GM19395 (cell line): ENCODE measurements around the gene C1QTNF2.
"Not testable (repeated sequence)": the region's sequence is repeated elsewhere in the genome, so short reads cannot be mapped to it uniquely, and the experiment has no call there.

Experiments used
- ATAC-seq: cut with Tn5 transposase; IDR thresholded peaks from one replicate; pipeline ENCODE4 v1.9.1; 2021; ENCODE audit warnings: mild to moderate bottlenecking, moderate library complexity; ENCODE audit not compliant: unreplicated experiment

The C1QTNF2 gene

GRCh38 chr5:160348080-160348479 is 22.3 kb downstream of the C1QTNF2 start:
- no peak for ATAC-seq

DNA sequence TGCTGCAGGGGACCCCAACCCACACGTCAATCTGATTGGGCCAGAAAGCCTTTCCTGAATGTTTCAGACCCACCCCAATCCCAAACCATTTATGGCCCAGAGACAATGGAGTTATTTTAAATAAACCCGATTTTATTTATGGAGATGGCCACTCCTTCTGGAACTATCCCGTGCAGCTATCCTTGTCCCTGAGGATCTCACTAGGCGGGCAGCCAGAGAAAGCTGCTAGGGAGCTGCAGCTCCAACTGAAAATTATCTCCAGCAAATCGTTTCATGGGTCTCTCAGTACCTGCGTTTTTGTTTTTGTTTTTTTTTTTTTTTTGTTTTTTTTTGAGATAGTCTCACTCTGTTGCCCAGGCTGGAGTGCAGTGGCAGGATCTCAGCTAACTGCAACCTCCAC is 23.0 kb downstream of the C1QTNF2 start:
- ATAC-seq, result no peak

- no peak for ATAC-seq
Measured at GRCh38 chr5:160342413-160342941, 27.9 kb downstream of the C1QTNF2 start.

GRCh38 chr5:160341309-160341870 is 29.0 kb downstream of the C1QTNF2 start:
- ATAC-seq, result no peak

- not testable (repeated sequence) for ATAC-seq
Measured at GRCh38 chr5:160340513-160340912, 29.9 kb downstream of the C1QTNF2 start.

DNA sequence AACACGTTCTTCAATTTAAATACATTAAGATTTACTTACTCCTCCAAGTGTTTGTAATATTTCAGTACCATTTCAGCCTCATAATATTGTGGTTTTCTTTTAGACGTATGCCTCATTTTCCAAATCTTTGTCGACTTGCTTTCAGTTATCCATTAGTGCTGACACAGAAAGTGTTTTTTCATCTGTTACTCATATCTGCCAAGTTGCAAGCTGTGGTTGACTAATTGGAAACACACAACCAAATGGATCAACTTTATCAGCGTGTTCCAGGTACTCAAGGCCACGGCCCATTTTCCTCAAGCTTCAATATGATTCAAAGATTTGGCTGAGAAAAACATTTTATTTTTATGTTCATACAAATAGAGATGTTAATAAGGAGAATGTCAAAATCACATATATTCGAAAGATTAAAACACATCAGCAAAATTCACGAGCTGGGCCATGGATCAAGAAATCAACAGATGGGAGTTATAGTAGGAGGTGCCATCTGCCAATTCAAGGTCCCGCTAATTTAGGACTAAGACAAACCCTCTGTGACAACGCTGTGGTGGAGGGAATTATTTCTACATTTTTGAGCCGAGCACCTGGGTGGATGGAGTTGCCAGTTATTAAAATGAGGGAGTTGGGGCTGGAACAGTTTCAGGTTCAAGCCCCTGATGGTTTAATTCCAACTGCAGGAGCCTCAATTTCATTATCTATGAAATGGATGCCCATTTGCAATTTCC is 30.9 kb downstream of the C1QTNF2 start:
- ATAC-seq, result no peak

DNA sequence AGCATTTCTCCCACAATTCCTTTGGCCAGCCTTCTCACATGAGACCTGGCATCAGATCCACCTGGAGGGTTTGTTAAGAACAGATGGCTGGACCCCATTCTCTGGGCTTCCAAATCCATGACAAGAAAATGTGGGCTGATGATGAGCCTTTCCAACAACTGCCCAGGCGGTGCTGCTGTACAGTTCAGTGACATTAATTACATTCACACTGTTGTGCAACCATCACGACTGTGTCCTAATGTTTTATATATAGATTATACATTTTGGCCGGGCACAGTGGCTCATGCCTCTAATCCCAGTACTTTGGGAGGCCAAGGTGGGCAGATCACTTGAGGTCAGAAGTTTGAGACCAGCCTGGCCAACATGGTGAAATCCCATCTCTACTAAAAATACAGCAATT is 35.7 kb downstream of the C1QTNF2 start:
- ATAC-seq, result not testable (repeated sequence)

- ATAC-seq, result no peak
Measured at GRCh38 chr5:160333721-160334120, 36.7 kb downstream of the C1QTNF2 start.

GRCh38 chr5:160330212-160330611 is 40.2 kb downstream of the C1QTNF2 start:
- no peak for ATAC-seq

DNA sequence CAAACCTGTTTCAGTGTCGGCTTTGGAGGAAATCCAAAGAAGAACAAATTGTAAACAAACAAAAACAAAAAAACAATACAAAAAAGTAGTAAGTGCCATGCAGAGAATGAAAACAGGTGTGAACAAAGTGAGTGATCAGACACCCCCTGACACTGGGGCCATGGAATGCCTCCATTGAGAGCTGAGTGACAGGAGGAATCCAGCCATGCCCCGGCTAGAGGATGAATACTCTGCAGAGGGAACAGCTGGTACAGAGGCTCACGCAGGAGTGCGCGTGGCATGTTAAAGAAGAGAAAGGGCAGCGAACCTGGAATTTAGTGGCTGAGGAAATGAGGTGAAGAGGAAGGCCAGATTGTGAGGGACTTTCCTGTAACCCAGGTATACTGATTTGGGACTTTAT is 42.6 kb downstream of the C1QTNF2 start:
- ATAC-seq, result no peak

DNA sequence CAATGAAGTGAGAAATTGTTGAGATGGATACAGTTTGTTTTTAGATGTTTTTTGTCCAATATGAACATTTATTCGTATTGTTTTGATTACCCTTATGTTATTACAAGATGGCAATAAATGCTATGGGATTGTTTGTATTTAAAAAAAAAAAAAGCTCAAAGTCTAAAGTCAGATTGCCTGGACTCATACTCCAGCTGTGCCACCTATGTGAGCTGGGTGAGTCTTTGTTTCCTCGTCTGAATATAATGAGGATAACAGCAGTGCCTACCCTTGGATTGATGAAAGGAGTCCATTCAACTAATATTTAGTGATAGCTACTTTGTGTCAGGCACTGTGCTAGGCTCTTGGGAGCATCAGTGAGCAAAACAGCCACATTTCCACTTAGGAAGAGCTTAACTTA is 43.4 kb downstream of the C1QTNF2 start:
- ATAC-seq, result no peak

- ATAC-seq, result no peak
Measured at GRCh38 chr5:160325716-160326115, 44.7 kb downstream of the C1QTNF2 start.

DNA sequence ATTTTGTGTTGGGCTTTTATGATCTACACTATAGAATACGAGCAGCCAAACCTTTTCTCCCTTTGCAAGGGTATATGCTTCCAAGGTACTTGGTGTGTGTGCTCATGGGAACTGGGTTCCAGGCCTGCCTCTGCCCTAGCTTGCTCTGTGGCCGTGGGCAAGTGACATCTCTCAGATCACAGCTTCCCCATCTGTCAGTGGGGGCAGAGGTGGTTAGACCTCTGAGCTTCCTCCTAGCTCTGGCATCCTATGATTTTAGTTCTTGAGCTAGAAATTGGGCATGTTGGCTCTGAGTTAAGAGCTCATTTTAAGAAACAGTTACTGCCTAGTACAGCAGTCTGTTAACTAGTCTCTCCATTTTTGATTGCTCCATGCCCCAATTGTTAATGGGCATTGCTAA is 45.5 kb downstream of the C1QTNF2 start:
- ATAC-seq, result no peak

DNA sequence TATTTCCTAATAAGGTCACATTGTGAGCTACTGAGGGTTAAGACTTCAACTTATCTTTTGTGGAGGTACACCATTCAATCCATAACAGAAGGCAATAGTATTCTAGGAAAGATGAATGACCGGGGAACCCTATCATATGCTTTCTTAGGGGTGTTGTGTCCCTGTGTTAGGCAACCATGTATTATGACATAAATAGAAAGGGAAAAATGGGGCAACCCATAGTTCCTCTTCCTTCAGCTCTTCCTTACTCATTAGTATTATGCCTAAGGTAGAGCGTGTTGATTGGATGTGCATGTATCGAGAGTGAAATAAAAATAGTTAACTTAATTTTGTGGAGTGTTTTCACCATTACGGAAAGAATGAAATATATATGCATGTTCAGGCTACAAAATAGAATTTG is 52.0 kb downstream of the C1QTNF2 start:
- ATAC-seq, result no peak

DNA sequence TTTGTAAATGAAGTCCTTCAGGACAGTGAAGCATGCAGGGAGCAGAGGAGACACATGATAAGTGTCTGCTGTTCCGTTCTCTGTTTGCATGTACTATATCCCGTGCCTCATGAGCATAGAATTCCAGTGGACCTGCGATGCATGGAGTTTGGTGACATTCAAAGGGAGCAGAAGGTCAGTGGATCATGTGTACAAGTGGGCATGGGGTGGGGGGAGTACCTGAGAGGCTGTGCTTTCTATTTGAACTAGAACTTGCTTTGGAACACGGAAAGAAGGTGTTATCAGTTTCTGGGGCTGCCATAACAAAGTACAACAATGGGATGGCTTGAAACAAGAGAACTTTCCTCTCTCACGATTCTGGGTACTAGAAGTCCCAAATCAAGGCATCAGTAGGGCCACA is 53.0 kb downstream of the C1QTNF2 start:
- no peak for ATAC-seq

DNA sequence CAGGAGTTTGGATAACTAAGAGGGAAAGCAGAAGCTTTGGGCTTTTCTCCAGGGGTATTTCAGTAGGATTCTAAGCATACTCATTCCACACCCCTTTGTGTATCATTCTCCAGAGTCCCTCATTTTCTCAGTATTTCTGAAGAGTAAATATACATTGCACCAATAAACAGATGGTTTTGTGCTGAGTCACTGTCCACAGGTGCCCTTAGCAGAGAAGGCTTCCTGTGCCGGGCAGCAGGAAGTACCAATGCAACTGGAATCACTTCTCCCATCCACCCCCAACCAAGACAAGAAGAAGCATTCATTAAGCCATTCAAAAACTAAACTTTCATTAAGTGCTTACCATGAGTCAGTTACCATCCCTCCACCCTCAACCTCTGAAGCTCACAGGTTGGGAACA is 54.5 kb downstream of the C1QTNF2 start:
- no peak for ATAC-seq

GRCh38 chr5:160312960-160313727 is 57.3 kb downstream of the C1QTNF2 start:
- ATAC-seq, result no peak

DNA sequence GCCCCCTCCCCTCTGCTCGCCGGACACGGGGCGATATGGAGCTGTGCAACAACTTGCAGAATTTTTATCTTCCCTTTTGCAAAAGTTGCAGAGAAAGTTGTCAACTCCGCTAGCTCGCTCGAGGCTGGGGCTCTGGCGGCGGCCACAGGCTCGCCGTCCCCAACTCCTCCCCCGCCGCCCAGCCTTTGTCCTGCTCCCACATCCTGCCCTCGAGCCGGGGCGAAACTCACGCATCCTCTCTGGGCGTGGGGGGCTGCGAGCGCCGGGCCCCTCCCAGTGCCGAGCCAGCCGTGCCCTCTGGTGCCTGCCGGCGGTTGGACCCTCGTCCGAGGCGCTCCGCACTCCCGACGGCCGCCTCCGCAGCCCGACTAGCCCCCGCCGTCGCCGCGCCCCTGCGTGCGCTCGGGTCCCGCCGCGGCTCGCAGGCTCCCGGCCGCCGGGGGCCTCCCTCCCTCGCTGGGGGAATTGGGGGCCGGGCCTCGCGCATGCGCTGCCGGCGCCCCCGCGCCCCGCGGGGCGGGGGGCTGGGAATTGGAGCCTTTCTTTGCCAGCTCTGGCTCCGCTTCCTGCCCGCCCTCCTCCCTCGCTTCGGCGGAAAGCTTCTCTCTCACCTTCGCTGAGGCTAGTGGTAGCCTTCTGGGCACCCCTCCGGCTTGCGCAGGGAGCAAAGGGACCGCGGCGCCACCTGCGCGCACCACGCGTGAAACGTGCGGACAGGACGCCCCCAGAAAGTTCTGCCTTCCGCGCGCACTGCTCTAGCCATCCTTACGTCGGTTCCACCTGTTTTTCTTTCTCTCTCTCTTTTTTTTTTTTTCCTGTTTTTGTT is 58.1 kb downstream of the C1QTNF2 start, which contains the start of gene CCNJL:
Gene CCNJL, minus strand, starts transcription at position 431 of the 826 bp plus-strand sequence. CDS start 641 bp downstream, outside the sequence.
- ATAC-seq, result peak; percentile 71

- ATAC-seq, result peak; percentile 27
Measured at GRCh38 chr5:160311491-160312133, 58.8 kb downstream of the C1QTNF2 start.

DNA sequence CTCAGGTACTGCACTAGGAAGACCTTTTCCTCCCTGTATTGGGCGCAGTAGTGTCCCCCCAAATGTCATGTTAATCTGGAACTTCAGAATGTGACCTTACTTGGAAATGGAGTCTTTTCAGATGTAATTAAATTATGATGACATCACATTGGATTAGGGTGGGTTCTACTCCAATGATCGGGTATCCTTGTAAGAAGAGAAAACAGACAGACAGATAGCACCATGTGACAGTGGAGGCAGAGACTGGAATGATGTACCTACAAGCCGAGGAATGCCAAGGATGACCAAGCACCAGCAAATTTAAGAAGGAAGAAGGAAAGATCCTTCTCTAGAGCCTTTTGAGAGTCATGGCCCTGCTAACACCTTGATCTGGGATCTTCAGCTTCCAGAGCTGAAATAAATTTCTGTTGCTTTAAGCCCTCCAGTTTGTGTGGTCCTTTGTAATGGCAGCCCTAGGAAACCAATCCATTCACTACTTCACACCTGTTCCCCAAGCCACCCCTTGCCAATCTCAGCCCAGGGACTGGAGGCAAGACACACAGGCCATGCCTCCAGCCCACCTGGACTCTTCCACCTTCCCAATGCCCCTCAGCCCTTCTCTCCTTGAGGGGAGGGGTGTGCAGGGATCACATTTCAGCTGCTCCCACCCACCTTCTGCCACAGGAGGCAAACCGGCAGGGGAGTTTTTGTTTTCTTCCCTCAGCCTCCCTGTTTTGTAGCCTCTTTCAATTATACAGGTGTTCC is 59.7 kb downstream of the C1QTNF2 start:
- ATAC-seq, result no peak
